HS-5 (cell line): Measurements from ENCODE around the gene GPR62.
"Not testable (repeated sequence)": the region's sequence is repeated elsewhere in the genome, so short reads cannot be mapped to it uniquely, and the experiment has no call there.

ENCODE experiments used
- DNase-seq: peaks from one replicate; pipeline ENCODE4 v3.0.0-alpha.2; 2012; ENCODE audit warnings: low read depth

The GPR62 gene, protein sequence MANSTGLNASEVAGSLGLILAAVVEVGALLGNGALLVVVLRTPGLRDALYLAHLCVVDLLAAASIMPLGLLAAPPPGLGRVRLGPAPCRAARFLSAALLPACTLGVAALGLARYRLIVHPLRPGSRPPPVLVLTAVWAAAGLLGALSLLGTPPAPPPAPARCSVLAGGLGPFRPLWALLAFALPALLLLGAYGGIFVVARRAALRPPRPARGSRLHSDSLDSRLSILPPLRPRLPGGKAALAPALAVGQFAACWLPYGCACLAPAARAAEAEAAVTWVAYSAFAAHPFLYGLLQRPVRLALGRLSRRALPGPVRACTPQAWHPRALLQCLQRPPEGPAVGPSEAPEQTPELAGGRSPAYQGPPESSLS

DNA sequence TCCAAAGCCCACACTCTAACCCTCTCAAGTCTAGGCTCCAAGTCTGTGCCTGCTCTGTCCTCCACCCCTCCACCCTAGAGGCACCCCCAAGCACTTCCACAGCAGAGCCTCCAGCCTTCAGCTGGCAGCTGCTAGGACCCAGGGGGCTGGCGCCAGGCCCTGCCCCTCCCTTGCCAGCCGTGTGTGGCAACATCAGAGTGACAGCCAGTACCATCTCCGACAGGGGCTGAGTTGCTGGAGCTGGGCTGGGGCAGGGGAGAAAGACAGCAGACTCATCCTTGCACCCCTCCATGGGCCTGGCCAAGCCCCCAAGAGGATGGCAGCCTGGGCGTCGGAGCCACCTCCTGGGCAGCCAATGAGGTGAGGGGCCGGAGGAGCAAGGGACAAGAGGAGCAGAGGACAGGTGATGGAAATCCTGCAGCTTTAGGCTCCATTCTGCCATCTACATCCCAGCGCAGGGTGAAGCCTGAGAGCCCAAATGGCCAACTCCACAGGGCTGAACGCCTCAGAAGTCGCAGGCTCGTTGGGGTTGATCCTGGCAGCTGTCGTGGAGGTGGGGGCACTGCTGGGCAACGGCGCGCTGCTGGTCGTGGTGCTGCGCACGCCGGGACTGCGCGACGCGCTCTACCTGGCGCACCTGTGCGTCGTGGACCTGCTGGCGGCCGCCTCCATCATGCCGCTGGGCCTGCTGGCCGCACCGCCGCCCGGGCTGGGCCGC, at the start of gene GPR62:
GPR62 (plus strand) TSS at position 207 of the 718 bp plus-strand sequence; CDS start at position 479, 272 bp downstream.
- no peak for DNase-seq

DNA sequence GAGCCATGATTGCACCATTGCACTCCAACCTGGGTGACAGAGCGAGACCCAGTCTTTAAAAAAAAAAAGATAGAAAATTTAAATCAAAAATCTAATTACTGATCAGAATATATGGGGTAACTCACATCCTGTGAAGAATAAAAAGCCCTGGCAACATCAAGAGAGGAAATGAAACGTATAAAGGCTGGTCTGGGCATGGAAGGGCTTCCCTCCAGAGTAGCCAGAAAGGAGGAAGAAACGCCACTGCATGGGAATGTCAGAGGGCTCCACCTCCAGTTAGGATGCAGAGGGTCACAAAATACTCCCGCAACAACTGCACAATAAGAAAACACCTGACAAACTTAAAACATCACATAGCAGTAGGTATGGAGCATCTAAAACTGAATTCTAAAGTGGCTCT, 47.2 kb upstream of the GPR62 start:
- no peak for DNase-seq

DNA sequence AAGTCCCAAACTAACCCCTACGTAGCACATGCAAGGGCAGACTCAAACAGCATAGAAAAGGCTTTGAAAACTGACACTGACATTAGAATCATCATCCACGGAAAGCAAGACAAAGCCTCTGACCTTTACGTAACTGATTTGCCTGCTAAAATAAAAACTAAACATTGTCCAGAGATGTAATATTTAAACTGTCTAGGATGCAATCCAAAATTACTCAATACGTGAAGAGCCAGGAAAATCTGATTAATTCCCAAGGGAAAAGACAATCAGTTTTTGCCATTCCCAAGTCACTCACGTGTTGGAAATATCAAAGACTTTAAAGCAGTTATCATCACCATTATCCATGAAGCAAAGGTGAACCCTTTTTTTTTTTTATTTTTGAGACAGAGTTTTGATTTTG, 38.8 kb upstream of the GPR62 start:
- DNase-seq = no peak

DNA sequence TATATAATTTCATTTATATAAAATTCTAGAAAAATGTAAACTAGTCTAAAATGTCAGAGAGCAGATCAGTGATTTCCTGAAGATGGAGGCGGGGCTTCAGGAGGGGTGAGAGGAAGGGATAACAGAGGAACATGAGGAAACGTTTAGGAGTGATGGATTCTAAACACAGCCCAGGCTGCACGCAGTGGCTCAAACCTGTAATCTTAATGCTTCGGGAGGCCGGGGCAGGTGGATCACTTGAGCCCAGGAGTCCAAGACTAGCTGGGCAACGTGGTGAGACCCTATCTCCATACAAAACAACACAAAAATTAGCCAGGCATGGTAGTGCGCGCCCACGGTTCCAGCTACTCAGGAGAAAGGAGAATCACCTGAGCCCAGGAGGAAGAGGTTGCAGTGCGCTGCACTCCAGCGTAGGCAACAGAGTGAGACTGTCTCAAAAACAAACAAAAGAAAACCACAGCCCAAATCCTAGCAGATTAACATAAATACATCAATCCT, 34.1 kb upstream of the GPR62 start:
- DNase-seq = no peak

DNA sequence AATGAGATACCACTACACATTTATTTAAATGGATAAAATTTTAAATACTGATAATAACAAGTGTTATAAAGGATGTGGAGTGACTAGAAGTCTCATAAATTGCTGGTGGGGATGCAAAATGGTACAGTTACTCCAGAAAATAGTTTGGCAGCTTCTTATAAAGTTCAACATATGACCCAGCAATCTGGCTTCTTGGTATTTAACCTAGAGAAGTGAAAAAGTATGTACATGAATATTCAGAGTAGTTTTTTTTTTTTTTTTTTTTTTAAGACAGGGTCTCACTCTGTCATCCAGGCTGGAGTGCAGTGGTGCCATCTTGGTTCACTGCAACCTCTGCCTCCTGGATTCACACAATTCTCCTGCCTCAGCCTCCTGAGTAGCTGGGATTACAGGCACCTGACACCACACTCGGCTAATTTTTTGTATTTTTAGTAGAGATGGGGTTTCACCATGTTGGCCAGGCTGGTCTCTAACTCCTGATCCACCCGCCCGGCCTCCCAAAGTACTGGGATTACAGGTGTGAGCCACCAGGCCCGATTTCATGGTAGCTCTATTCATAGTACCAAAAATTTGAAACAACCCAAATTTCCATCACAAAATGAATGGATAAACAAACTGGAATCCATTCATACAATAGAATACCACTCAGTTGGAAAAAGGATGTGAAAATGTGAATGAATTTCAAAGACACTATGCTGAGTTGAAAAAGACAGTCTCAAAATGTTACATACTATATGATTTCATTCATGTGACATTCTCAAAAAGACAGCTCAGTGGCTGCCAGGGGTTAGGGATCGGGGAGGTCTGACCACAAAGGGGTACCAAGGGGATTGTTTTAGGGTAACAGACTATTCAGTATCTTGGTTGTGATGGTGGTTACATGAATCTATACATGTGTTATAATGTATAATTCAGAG, 27.9 kb upstream of the GPR62 start:
- DNase-seq = no peak

DNA sequence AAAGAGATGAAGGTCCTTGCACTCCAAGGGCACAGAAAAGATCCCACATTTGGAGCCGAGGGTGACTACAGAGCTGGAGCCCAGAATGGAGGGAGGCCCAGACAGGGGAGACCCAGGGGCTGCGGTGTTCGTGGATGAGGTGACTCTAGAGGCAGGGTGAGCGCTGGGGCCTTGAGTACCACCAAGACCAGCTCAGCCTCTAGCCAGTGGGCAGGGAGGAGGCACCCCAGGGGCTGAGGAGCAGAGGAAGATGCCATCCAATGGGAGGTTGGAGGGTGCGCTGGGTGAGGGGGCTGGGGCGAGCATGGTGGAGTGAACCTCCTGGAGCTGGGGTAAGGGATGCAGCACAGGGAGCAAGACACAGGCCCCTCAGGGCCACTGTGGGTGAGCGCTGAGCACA, 26.7 kb upstream of the GPR62 start:
- DNase-seq = no peak

DNA sequence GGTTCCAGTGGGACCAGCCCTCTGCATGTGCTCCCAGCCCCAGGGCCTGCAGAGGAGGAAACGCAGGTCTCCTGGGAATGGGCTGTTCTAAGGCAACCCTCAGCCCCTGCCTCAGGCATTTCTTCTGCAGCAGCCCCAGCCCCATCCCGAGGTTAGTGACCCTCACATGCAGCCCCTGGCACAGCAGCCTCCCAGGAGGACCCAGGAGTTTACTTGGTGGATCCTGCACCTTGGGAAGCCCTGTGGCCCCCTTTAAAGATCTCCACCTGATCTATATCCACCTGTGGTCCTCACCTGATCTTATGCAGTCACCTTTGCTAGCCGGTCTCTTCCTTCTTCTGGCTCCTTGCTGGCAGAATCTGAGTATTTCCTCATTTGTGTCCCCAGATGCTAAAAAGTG, 26.2 kb upstream of the GPR62 start:
- DNase-seq = not testable (repeated sequence)

DNA sequence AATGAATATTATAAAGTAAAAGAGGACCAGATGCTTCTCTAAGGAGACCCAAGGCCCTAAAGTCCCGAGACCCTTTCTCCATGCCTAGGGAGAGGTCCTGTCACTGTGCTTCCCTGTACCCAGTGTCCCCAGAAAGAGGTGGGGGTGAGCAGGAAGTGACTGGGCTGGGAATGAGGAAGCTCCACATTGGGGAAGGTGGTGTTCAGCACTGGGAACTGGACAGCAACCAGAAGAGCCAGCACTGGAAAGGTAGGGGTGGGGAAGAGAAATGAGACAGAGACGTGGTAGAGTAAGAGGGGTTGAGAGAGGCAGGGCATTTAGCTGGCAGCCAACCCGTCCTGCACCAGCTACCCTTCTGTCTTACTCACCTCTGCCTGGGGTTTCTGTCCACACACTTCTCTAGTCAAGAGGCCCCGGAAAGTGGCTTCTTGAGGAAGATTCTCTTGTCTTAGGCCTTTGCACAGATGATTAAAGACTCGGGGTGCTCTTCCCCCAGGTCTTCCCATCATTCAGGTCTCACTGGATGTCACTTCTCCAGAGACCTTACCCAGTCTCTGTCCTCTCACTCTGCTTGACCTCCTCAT, 25.7 kb upstream of the GPR62 start:
- DNase-seq = no peak

DNA sequence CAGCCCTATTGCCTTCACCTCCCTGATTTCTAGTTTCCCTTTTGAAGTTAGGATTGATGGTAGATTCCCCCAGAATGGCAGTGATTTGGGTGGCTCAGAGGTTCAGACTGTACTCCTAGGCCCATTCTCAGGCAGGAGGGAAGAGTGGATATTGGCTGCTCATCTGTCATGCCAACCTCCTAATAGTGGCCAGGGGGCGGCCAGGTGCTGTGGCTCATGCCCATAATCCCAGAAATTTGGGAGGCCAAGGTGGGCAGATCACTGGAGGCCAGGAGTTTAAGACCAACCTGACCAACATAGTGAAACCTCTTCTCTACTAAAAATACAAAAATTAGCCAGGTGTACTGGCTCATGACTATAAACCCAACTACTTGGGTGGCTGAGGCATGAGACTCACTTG, 24.7 kb upstream of the GPR62 start:
- no peak for DNase-seq

DNA sequence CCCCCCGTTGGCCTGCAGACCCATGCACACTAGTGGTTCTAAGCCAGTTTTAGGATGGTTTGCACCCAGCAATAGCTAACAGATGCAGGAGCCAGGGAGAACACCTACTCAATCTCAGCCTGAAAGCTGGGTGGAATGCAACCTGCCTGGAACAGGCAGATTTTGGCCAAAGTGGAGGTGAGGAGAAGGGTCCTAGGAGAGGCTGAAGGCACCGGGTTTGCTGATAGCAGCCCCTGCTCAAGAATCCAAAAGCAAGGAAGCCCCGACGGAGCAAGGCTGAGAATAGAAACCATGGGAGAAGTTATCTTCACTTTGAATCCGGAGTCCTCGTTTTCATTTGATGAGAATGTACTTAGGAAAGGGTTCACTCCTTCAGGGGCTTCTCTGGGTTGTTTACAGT, 23.4 kb upstream of the GPR62 start:
- no peak for DNase-seq

DNA sequence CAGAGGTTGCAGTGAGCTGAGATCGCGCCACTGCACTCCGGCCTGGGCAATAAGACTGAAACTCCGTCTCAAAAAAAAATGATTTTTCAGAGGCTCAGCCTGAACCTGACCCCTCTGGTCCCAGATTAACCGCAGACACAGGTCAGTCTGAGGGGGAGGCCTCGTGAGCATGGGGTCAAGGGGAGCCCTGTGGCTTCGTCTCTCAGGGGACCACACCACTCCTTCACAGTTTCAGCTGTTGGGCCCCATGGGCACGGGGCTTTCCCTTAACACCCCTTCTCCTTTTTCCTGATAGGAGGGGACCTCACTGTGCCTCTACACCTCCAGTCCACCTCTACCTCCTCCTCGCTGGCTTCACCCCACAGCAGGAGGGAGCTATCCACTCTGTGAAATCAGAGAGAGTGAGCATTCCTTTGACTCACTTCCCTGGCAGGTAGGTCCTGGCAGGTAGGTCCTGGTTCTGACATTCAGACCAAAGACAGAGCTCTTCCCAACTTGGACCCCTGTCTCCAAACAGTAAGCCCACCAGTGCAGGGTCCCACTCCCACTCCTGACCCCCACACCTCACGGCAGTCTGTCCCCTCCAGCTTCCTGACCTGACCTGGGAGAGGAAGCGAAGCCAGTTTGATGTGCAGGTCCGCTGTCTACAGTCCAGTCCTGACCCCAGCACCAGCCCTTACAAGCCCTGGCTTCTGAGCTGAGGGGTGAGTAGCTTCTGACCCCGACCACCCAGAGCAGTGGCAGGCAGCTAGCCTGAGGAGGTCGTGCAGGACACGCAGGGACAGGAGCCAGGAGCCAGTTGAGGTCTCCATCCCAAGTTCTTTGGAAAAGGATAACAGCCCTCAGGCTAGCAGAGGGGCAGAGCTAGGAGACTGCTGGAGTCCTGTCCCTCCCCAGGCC, 22.5 kb upstream of the GPR62 start:
- no peak for DNase-seq

DNA sequence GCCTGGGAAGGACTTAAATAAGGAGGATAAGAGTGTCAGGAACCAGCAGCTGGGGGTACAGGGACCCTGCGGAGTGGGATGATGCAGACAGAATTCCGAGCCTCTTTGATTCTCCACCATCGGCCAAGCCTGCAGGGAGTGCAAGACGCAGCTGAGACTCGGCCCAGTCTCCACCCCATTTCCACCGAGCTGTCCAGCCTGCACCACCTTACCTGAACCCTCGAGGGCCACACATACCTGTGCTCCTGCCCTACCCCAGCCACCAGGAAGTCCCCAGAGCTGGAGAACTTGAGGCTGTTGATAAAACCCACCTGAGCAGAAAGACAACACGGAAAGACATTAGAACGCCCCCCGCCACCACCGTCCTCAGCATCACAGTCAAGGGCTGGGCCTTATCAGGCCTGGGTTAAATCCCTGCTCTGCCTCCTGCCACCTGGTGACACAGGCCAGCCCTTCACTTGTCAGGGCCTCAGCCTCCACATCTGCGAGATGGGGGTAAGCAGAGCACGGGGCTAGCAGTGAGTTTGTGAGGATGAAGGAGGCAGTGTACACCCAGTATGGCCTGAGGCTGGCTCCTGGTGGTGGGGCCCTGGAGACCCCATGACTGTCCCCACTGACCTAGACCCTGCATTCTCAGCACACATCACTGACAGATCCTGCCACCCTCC, 21.6 kb upstream of the GPR62 start:
- no peak for DNase-seq

DNA sequence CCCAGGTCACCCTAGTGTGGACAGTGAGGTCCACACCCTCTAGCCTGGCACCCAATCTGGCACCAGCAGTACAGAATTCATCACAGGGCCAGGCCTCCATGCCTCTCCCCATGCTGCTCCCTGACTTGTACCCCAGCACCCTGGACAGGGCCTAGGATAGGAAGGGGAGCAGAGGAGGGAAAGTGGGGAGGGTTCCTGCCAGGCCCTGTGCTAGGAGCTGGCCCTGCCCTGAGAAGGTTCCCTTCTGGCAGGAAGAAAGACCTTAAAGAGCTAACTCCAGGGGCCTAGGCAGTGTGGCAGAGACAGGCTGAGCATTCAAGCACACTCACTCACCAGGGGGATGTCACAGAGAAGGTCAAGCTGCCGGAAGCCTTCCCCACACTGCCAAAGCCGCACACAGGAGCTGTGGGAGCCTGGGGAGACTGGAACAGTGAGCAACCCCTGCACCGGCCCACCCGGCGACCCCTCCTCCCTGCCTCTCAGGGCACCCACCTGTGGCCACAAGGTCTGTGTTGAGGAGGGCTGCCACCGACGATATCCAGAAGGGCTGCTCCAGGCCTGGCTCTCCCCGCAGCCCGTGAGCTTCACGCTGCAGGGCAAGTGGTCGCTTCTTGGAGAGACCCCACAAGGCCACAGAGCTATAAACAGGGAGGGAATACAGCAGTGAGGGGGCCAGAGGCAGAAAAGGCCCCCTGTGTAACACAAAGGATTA, 20.9 kb upstream of the GPR62 start:
- DNase-seq = no peak

DNA sequence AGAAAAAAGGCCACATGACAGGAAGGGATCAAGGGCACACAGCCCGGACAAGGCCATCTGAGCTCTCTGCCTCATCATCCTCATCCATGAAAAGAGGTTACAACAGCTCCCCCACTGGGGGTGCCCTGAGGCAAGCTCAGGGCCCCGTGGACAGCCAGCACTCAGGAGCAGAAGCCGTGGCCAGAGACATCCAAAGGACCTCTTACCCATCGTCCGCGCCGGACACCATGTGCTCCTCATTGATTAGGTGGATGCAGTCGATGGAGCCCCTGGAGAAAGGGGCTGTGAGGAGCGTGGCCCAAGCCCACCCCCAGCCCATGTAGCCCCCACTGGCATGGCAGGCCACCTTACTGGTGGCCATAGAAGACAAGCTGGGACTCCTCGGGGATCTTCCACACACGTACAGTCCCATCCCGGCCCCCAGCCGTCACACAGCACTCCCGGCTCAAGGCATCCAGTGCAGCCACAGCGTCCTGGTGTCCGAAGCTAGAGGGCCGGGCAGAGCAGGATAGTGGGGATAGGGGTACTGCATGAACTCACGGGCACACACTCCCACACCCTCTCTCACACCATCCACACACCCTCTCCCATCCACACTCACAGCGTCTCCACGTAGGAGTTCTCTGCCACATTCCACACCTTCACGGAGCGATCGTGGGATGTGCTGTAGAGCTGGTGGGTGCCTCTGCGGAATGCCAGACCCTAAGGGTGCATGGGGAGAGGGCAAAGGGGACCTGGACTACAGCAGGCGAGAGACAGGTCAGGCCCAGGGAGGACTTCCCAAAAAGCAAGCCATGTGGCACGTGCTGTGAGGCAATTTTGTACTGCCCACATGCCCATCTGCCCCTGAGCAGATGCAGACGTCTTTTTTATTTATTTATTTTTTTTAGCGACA, 19.9 kb upstream of the GPR62 start:
- DNase-seq = no peak

DNA sequence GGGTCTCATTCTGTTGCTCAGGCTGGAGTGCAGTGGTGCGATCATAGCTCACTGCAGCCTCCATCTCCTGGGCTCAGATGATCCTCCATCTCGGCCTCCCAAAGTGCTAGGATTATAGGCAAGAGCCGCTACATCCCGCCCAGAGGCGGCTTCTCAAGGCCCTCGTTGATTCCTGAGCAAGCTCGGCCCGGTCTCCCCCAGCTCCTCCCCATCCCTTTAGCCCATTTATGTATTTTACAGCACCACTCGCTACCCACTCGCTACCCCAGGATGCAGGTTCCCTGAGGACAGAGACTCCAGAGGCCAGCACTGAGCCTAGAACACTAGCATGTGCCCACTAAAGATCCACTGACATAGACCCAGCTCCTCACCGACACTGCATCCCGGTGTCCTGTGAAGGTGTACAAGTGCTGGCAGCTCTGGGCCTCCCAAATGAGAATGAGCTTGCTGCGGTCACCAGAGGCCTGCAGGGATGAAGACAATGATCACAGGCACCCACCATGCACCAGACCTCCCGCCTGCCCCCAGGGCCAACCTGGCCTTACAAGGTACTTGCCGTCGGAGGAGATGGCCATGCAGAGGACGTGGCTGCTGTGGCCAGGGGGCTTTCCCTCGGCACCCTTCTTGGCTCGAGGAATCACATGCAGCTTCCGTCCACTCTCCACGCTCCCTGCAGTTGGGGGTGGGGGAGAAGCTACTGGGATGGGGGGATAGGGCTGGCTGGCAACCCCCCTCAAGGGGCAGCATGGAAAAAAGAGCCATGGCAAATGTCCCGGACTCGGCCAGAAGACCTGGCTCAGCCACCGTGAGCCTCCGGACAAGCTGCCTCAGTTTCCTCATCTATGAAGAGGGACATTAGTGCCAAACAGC, 19.1 kb upstream of the GPR62 start:
- DNase-seq = no peak

DNA sequence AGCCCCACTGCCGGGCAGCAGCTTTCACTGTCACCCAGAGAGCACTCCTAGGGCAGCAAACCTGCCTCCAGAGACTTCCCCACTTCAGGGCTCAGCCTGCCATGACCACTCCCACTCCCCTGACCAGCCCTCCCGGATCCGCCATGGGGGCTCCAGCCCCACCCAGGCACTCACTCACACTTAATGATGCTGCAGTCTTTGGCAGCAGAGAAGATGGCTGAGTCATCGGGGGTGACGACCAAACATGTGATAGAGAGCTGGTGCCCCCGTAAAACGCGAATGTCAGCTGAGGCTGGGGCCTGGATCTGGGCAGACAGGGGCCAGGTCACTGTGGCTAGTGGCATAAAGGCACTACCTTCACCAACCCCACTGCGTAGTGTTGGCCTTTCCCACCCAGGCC, 18.2 kb upstream of the GPR62 start:
- DNase-seq = no peak

DNA sequence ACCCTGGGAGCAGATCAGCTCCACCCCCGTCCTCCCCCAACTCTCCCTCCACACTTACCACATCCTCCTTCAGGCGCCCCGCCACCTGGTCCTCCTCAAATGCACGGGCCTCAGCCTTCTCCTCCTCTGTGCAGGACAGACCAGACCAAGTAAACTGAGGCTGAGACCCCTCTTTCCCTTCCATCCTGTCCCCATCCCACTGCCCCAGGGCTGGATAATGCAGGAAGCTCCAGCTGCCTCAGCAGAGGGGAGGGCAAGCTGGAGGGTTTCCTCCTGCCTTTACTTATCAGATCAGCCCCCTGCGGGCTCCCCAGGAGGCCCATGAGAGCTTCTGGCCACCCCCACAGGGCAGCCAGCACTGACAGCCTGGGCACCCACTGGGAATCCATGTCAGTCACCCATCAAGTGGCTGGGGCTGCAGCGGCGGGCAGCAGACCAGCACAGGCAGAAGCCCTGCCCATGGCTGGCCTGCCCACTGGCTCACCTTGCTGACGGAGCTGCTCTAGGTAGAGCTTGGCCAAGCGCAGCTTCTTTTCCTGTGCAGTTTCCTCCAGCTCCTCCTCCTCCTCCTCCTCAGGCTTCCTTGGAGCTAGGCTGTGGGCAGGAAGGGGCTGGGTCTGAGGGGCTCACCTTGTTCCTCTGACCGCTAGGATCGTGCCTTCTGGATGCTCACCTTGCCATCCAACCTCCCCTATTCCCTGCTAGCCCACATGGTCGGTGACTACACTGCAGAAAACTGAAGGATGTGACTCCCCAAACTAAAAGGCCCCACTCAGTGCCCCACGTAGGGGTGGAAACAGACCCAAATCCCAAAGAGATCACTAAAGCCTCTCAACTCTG, 17.4 kb upstream of the GPR62 start:
- DNase-seq = no peak
